HepG2 (cell line): Measurements from ENCODE around the gene MIEF1. TPM values are rescaled to one million over a fixed set of nuclear protein-coding genes. Genes with fewer than 3 reads are reported as not detected.

Source experiments
- ATAC-seq: fragments of 200-7000 bp; cut with Tn5 transposase; 3 replicates; pipeline ENCODE4 v1.9.1; 2020; ENCODE audit warnings: mild to moderate bottlenecking, moderate library complexity
- BruUV-seq: library from RNA; stranded (reverse); fragments of 400-500 nt; replicated peaks from 2 replicates; lab custom pipeline; 2021; lab: Mats Ljungman, UMichigan
- CTCF ChIA-PET: fragments of 300-600 bp; formaldehyde crosslinking; extraction: SDS; loops from one replicate; lab custom pipeline; 2021; ENCODE audit warnings: low total read pairs, inconsistent platforms, low intra/inter-chr PET ratio; lab: Yijun Ruan, JAX
- POLR2A ChIA-PET: fragments of 350-600 bp; sonication (Branson Sonifier 250); formaldehyde crosslinking; loops from one replicate; lab custom pipeline; 2020; ENCODE audit warnings: antibody characterized with exemption, inconsistent platforms; lab: Yijun Ruan, JAX
- DNase-seq: peaks from one replicate; pipeline ENCODE4 v3.0.0-alpha.2; 2015; ENCODE audit warnings: low spot score
- FAIRE-seq: peaks from 3 replicates; lab custom pipeline; 2011; peaks lifted over from hg19 to GRCh38; lab: Jason Lieb, UNC
- H2AFZ ChIP-seq: one replicate; pipeline ENCODE4 v1.6.1; 2011; ENCODE audit warnings: low read length, inconsistent platforms
- H3K27ac ChIP-seq: fragments of 300-600 bp; 3 replicates; pipeline ENCODE4 v1.8.0; 2011; ENCODE audit warnings: mixed run types, mild to moderate bottlenecking, mixed read lengths, low read length, inconsistent platforms; ENCODE audit not compliant: insufficient read depth; ENCODE audit errors: extremely low read length
- H3K27me3 ChIP-seq, 2 experiments: fragments of 200-600 bp in 1 of 2; 2 replicates in 1 of 2; 3 replicates in 1 of 2; pipeline versions ENCODE4 v1.6.0 to v1.8.0; 2011; ENCODE audit warnings: low read length in 2 of 2, mild to moderate bottlenecking in 2 of 2, moderate library complexity in 2 of 2, inconsistent platforms in 1 of 2; ENCODE audit not compliant: insufficient read depth in 2 of 2, control insufficient read depth in 1 of 2
- H3K36me3 ChIP-seq, 2 experiments: fragments of 200-600 bp in 1 of 2; replicated peaks in 1 of 2; 2 replicates in 1 of 2; 3 replicates in 1 of 2; pipeline versions ENCODE4 v1.5.1 to v1.8.0; 2011; ENCODE audit warnings: low read length in 2 of 2, inconsistent platforms in 1 of 2; ENCODE audit not compliant: insufficient read depth in 2 of 2, control insufficient read depth in 1 of 2
- H3K4me1 ChIP-seq: 2 replicates; pipeline ENCODE4 v1.5.1; 2012; ENCODE audit warnings: low read length, inconsistent platforms; ENCODE audit not compliant: insufficient read depth
- H3K4me2 ChIP-seq: 2 replicates; pipeline ENCODE4 v1.6.0; 2011; ENCODE audit warnings: low read depth, low read length, inconsistent platforms
- H3K4me3 ChIP-seq, 3 experiments: fragments of 200-600 bp in 1 of 3; sonication (generic), shearing (Covaris generic) in 1 of 3; replicated peaks in 1 of 3; 2 replicates each; pipeline ENCODE4 v1.5.1; 2011 to 2016; ENCODE audit warnings: low read length in 3 of 3, inconsistent platforms in 2 of 3, low read depth in 2 of 3, mild to moderate bottlenecking in 2 of 3, control low read depth in 1 of 3, mixed read lengths in 1 of 3; ENCODE audit not compliant: insufficient read depth in 1 of 3
- H3K79me2 ChIP-seq: one replicate; pipeline ENCODE4 v1.6.1; 2011; ENCODE audit warnings: low read length, inconsistent platforms; ENCODE audit not compliant: insufficient read depth
- H3K9ac ChIP-seq: 2 replicates; pipeline ENCODE4 v1.6.0; 2011; ENCODE audit warnings: mild to moderate bottlenecking, low read depth, low read length, inconsistent platforms; ENCODE audit not compliant: insufficient read depth
- H3K9me3 ChIP-seq: 2 replicates; pipeline ENCODE4 v1.5.1; 2012; ENCODE audit warnings: mild to moderate bottlenecking, low read length
- H4K20me1 ChIP-seq: 2 replicates; pipeline ENCODE4 v1.6.0; 2011; ENCODE audit warnings: inconsistent platforms, mild to moderate bottlenecking, low read length, moderate library complexity; ENCODE audit not compliant: insufficient read depth
- ATRX ChIP-seq: sonication (generic); formaldehyde crosslinking; IDR thresholded peaks from 2 replicates; pipeline ENCODE4 v1.4.0; 2020; ENCODE audit warnings: missing genetic modification reagents, borderline replicate concordance
- CBFB ChIP-seq: sonication (generic); formaldehyde crosslinking; IDR thresholded peaks from 2 replicates; pipeline ENCODE4 v1.4.0; 2020; ENCODE audit warnings: missing genetic modification reagents
- HIVEP1 ChIP-seq: sonication (generic); formaldehyde crosslinking; IDR thresholded peaks from 2 replicates; pipeline ENCODE4 v1.4.0; 2020; ENCODE audit warnings: mild to moderate bottlenecking, missing genetic modification reagents
- KDM5A ChIP-seq: fragments of 200-600 bp; sonication (generic); IDR thresholded peaks from 2 replicates; pipeline ENCODE4 v1.7.0; 2018; ENCODE audit warnings: antibody characterized with exemption, mild to moderate bottlenecking, low read length, borderline replicate concordance
- NR2F1 ChIP-seq, 2 experiments: fragments of 450-650 bp in 1 of 2; formaldehyde crosslinking in 1 of 2; IDR thresholded peaks; 2 replicates each; pipeline versions ENCODE4 v1.5.0 to v1.6.1; 2016 to 2020; ENCODE audit warnings: mild to moderate bottlenecking in 1 of 2, missing compliant biosample characterization in 1 of 2, missing genetic modification reagents in 1 of 2, moderate library complexity in 1 of 2
- PHF20 ChIP-seq: sonication (generic); formaldehyde crosslinking; IDR thresholded peaks from 2 replicates; pipeline ENCODE4 v1.5.0; 2020; ENCODE audit warnings: mild to moderate bottlenecking, missing genetic modification reagents
- ZNF136 ChIP-seq: sonication (generic); formaldehyde crosslinking; IDR thresholded peaks from 2 replicates; pipeline ENCODE4 v1.8.1; 2022; ENCODE audit warnings: low read depth, mild to moderate bottlenecking, moderate library complexity, missing genetic modification reagents
- ZNF34 ChIP-seq: sonication (generic); formaldehyde crosslinking; IDR thresholded peaks from 2 replicates; pipeline ENCODE4 v1.4.0; 2020; ENCODE audit warnings: mild to moderate bottlenecking, missing genetic modification reagents, borderline replicate concordance
- ZNF446 ChIP-seq: sonication (generic); formaldehyde crosslinking; IDR thresholded peaks from 2 replicates; pipeline ENCODE4 v1.5.0; 2020; ENCODE audit warnings: mild to moderate bottlenecking, missing genetic modification reagents
- ZNF674 ChIP-seq: sonication (generic); formaldehyde crosslinking; IDR thresholded peaks from 2 replicates; pipeline ENCODE4 v1.5.0; 2020; ENCODE audit warnings: low read depth, mild to moderate bottlenecking, missing genetic modification reagents
- ZNF766 ChIP-seq: sonication (generic); formaldehyde crosslinking; IDR thresholded peaks from 2 replicates; pipeline ENCODE4 v1.5.0; 2020; ENCODE audit warnings: missing genetic modification reagents, borderline replicate concordance
- WGBS: methylation state at CpG from one replicate; pipeline ENCODE4 v1.1.6; 2017; ENCODE audit warnings: low lambda C conversion rate; 5-methylcytosine and 5-hydroxymethylcytosine counted together
- in situ Hi-C: cut with HindIII; loops from 2 replicates; pipeline ENCODE4 v1.10.0; 2017; ENCODE audit warnings: low pct_unique_long_range_greater_than_20kb; ENCODE audit not compliant: extremely low pct_ligation_motif_present
- intact Hi-C: fragments of 100-400 bp; cut with micrococcal nuclease; formaldehyde crosslinking; loops from one replicate; pipeline ENCODE4 v1.10.0; 2022; ENCODE audit not compliant: unreplicated experiment
- polyA plus RNA-seq, 8 experiments: library from polyadenylated mRNA; depleted of rRNA in 3 of 8; stranded (reverse) in 7 of 8; unstranded in 1 of 8; fragments of >200 nt; fragmentation: Illumina TruSeq in 4 of 8; extraction: Trizol in 4 of 8; gene quantifications; 2 replicates each; pipeline versions ENCODE4 v1.2.1 to v1.2.3, GENCODE V29; 2011 to 2016; ENCODE audit warnings: low read depth in 4 of 8, missing spikeins in 1 of 8, mixed read lengths in 1 of 8; ENCODE audit not compliant: insufficient read depth in 1 of 8
- total RNA-seq, 5 experiments: library from RNA; depleted of rRNA; stranded (reverse); fragments of >200 nt; fragmentation: Illumina TruSeq; extraction: Trizol; gene quantifications; 2 replicates each; pipeline ENCODE4 v1.2.3, GENCODE V29; 2016; ENCODE audit warnings: low read depth in 1 of 5
- TF ChIP-seq, protein P1 (sequence below): sonication (generic); formaldehyde crosslinking; IDR thresholded peaks from 2 replicates; pipeline ENCODE4 v1.4.0; 2020; ENCODE audit warnings: missing genetic modification reagents
- TF ChIP-seq, protein P2 (sequence below): sonication (generic); formaldehyde crosslinking; IDR thresholded peaks from 2 replicates; pipeline ENCODE4 v1.4.0; 2020; ENCODE audit warnings: missing genetic modification reagents
- TF ChIP-seq, protein P3 (sequence below): sonication (generic); formaldehyde crosslinking; IDR thresholded peaks from 2 replicates; pipeline ENCODE4 v1.9.0; 2022; ENCODE audit warnings: low read depth, missing genetic modification reagents

Gene MIEF1
- total and polyA plus RNA-seq, 2 of the 13 experiments (the other 11 are each of a cell fraction or from before 2014, with no cell fraction given): 21.7 to 34.8 TPM

DNA sequence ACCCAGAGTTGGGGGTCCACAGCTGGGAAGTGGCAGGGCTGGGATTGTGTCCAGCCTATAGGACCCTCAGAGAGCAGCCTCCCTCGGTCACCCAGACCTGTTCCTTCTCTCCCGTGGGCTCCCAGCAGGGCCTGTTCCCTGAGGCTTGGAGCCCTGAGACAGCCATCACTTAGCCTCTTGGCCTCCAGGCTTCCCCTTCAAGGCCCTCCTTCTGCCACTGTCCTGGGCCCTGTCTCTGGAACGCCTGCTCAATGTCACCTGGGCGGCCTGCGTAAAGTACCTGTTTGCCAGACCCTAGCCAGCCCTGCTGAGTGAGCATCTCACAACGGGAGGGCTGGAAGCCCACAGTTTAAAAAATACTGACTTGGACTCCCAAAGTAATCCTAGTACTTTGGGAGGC lies 38.8 kb upstream of the MIEF1 start:
- intact Hi-C loops (no loop called here), in situ Hi-C loops (no loop called here)
- POLR2A ChIA-PET: no interaction called here
- no peak for TF ChIP-seq NR2F1 (CRISPR knock-in tag; IDR thresholded peaks at IDR 0.05)
- no peak for TF ChIP-seq CBFB
- no peak for TF ChIP-seq HIVEP1
- TF ChIP-seq, protein P1, sequence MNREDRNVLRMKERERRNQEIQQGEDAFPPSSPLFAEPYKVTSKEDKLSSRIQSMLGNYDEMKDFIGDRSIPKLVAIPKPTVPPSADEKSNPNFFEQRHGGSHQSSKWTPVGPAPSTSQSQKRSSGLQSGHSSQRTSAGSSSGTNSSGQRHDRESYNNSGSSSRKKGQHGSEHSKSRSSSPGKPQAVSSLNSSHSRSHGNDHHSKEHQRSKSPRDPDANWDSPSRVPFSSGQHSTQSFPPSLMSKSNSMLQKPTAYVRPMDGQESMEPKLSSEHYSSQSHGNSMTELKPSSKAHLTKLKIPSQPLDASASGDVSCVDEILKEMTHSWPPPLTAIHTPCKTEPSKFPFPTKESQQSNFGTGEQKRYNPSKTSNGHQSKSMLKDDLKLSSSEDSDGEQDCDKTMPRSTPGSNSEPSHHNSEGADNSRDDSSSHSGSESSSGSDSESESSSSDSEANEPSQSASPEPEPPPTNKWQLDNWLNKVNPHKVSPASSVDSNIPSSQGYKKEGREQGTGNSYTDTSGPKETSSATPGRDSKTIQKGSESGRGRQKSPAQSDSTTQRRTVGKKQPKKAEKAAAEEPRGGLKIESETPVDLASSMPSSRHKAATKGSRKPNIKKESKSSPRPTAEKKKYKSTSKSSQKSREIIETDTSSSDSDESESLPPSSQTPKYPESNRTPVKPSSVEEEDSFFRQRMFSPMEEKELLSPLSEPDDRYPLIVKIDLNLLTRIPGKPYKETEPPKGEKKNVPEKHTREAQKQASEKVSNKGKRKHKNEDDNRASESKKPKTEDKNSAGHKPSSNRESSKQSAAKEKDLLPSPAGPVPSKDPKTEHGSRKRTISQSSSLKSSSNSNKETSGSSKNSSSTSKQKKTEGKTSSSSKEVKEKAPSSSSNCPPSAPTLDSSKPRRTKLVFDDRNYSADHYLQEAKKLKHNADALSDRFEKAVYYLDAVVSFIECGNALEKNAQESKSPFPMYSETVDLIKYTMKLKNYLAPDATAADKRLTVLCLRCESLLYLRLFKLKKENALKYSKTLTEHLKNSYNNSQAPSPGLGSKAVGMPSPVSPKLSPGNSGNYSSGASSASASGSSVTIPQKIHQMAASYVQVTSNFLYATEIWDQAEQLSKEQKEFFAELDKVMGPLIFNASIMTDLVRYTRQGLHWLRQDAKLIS (CRISPR knock-in tag): no peak
- TF ChIP-seq ZNF446 (CRISPR knock-in tag): no peak
- TF ChIP-seq, protein P2, sequence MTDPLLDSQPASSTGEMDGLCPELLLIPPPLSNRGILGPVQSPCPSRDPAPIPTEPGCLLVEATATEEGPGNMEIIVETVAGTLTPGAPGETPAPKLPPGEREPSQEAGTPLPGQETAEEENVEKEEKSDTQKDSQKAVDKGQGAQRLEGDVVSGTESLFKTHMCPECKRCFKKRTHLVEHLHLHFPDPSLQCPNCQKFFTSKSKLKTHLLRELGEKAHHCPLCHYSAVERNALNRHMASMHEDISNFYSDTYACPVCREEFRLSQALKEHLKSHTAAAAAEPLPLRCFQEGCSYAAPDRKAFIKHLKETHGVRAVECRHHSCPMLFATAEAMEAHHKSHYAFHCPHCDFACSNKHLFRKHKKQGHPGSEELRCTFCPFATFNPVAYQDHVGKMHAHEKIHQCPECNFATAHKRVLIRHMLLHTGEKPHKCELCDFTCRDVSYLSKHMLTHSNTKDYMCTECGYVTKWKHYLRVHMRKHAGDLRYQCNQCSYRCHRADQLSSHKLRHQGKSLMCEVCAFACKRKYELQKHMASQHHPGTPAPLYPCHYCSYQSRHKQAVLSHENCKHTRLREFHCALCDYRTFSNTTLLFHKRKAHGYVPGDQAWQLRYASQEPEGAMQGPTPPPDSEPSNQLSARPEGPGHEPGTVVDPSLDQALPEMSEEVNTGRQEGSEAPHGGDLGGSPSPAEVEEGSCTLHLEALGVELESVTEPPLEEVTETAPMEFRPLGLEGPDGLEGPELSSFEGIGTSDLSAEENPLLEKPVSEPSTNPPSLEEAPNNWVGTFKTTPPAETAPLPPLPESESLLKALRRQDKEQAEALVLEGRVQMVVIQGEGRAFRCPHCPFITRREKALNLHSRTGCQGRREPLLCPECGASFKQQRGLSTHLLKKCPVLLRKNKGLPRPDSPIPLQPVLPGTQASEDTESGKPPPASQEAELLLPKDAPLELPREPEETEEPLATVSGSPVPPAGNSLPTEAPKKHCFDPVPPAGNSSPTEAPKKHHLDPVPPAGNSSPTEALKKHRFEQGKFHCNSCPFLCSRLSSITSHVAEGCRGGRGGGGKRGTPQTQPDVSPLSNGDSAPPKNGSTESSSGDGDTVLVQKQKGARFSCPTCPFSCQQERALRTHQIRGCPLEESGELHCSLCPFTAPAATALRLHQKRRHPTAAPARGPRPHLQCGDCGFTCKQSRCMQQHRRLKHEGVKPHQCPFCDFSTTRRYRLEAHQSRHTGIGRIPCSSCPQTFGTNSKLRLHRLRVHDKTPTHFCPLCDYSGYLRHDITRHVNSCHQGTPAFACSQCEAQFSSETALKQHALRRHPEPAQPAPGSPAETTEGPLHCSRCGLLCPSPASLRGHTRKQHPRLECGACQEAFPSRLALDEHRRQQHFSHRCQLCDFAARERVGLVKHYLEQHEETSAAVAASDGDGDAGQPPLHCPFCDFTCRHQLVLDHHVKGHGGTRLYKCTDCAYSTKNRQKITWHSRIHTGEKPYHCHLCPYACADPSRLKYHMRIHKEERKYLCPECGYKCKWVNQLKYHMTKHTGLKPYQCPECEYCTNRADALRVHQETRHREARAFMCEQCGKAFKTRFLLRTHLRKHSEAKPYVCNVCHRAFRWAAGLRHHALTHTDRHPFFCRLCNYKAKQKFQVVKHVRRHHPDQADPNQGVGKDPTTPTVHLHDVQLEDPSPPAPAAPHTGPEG (CRISPR knock-in tag): no peak
- no peak for TF ChIP-seq ATRX (CRISPR knock-in tag)
- TF ChIP-seq ZNF674 (CRISPR knock-in tag): no peak
- no peak for TF ChIP-seq ZNF136 (CRISPR knock-in tag)
- TF ChIP-seq, protein P3, sequence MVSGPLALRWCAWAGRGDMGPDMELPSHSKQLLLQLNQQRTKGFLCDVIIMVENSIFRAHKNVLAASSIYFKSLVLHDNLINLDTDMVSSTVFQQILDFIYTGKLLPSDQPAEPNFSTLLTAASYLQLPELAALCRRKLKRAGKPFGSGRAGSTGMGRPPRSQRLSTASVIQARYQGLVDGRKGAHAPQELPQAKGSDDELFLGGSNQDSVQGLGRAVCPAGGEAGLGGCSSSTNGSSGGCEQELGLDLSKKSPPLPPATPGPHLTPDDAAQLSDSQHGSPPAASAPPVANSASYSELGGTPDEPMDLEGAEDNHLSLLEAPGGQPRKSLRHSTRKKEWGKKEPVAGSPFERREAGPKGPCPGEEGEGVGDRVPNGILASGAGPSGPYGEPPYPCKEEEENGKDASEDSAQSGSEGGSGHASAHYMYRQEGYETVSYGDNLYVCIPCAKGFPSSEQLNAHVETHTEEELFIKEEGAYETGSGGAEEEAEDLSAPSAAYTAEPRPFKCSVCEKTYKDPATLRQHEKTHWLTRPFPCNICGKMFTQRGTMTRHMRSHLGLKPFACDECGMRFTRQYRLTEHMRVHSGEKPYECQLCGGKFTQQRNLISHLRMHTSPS (CRISPR knock-in tag): no peak
- no peak for TF ChIP-seq ZNF34 (CRISPR knock-in tag)
- no peak for TF ChIP-seq PHF20 (CRISPR knock-in tag)
- no peak for TF ChIP-seq KDM5A
- TF ChIP-seq ZNF766 (CRISPR knock-in tag): no peak
- ATAC-seq (no peak), DNase-seq (no peak), FAIRE-seq (no peak)
- 50% methylated on average over 2 of the region's 6 CpGs for WGBS
- H3K4me1 ChIP-seq: peaks cover 47% of the 10 kb centered on the region
- H3K79me2 ChIP-seq: no peaks in the 10 kb centered on the region
- CTCF ChIA-PET: no interaction called here
- H3K4me2 ChIP-seq: no peak overlapping the region
- H3K27me3 ChIP-seq: peaks cover 4 to 25% of the 10 kb centered on the region in 2 experiments; a peak in 4 of 5 replicates
- BruUV-seq: no TSS peak
- H3K9ac ChIP-seq: no peak overlapping the region
- no peak overlapping the region for H3K27ac ChIP-seq
- no peaks in the 10 kb centered on the region for H3K9me3 ChIP-seq
- H4K20me1 ChIP-seq: no peaks in the 10 kb centered on the region
- H3K4me3 ChIP-seq: no peak overlapping the region
- no peaks in the 10 kb centered on the region for H3K36me3 ChIP-seq
- no peak overlapping the region for H2AFZ ChIP-seq
